Middle frontal gyrus (tissue), 1 donor: Measurements from ENCODE around the gene USH2A.

Experiments used
- DNase-seq: peaks from one replicate; pipeline ENCODE4 v3.0.0-alpha.2; 2015; ENCODE audit warnings: low spot score; ENCODE audit errors: extremely low spot score

The USH2A gene

DNA sequence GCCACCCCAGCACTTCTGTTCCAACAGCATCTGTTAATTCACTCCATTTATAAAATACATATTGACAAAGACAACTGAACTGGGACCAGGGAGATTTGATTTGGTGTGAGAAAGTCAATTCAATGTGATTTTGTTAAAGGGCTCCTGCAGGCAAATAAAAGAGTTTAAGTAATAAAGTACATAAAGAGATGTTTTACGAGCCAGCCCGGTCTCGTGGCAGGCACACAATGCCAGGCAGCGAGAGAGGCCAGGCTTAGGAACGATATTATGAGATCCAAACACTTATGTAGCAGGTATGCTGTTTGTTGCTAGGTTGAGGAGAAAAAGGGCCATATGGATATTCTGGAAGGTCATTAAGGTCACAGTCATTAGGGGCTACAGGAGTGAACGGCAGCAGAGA is 629.1 kb downstream of the USH2A start:
- no peak for DNase-seq

- no peak for DNase-seq
Measured at GRCh38 chr1:215793180-215793579, 630.1 kb downstream of the USH2A start.

DNA sequence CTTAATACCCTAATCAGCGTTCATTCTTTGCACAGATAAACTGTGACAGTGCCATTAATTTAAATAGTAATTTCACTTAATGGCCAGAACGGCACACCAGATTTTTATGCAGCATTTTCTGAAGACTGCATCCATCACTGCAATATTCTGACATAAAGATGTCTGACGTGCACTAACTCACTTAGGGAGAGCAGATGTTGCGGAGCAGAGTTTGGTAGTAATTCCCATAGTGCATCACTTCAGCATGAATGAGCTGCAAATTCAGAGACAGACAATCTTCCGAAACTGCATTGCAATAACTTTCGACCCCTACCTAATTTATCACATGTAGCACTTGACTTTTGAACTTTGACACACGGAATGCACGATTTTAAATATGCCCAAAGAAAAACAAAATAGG is 630.8 kb downstream of the USH2A start:
- no peak for DNase-seq

DNA sequence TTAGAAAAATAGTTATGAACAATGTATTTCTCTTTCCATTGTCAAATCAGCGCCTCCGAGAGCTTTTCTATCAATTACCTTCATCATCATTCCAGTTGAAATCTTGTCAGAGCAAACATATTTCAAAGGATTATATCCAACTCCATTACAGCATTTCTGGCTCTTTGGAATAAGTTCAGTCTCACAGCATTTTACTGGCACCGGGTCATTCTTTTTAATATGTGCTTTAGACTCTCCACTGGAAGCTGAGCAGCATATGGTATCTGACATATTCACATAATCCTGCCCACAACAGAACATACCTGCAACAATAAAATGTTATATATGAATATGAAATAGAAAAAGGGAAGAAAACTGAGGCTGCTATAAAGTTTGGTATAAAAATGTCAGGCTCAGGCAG is 633.3 kb downstream of the USH2A start:
- no peak for DNase-seq

GRCh38 chr1:215786997-215787396 is 636.3 kb downstream of the USH2A start:
- DNase-seq, result no peak

- DNase-seq, result no peak
Measured at GRCh38 chr1:215780641-215781040, 642.6 kb downstream of the USH2A start.

- no peak for DNase-seq
Measured at GRCh38 chr1:215780139-215780538, 643.1 kb downstream of the USH2A start.

GRCh38 chr1:215779729-215780128 is 643.5 kb downstream of the USH2A start:
- no peak for DNase-seq

- DNase-seq, result no peak
Measured at GRCh38 chr1:215777370-215777925, 645.8 kb downstream of the USH2A start.

GRCh38 chr1:215776336-215776735 is 646.9 kb downstream of the USH2A start:
- no peak for DNase-seq

DNA sequence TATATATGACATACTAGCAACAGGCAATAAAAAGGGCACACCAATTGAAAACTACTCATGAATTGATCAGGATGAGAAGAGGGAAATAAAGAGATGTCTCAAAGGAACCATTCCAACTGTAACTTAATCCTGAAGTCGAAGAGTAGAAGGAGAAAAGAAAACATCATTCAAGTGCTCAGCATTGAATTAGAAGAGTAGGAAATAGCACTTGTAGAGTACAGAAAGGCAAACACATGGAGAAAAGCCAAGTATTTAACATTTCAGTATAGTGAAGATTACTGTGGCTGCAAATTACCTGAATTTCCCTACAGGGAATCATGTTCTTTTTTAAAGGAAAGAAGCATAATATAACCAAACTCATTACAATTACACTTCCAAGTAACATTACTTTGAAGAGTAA is 651.1 kb downstream of the USH2A start:
- no peak for DNase-seq

DNA sequence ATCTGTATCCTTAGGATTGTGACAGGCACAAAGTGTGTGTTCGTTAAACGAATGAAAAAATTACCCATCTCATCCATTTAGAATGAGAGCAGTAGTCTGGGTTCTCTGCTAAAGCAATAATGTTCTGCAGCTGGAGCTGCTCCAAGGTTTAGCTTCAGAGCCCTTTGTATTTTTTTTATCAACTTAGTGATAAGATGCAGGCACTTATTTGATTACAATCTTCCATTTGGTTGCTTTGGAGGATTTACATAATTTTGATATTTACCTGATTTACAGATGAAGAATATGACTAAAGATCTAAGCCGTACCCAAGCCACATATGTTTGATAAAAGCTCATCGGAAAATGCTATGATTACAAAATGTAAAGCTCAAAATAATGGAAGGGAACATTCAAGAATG is 654.9 kb downstream of the USH2A start:
- no peak for DNase-seq

DNA sequence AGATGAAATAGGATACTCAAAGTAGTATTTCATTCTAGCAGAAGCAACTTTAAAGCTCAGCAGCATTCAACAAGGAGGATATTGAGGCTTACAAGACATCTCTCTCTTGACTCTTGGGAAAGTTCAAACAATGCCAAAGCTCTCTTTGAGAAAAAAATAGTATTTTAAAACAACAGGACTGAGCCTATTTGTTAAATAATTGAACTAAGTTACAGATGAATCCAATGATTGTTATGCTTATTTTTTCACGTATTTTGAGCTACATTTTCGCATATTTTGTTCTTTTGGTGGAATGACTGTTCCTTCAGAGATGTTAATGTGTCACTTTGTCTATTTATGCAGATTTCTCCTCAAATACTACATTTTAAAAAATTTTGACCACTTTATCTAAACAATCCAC is 655.5 kb downstream of the USH2A start:
- no peak for DNase-seq

DNA sequence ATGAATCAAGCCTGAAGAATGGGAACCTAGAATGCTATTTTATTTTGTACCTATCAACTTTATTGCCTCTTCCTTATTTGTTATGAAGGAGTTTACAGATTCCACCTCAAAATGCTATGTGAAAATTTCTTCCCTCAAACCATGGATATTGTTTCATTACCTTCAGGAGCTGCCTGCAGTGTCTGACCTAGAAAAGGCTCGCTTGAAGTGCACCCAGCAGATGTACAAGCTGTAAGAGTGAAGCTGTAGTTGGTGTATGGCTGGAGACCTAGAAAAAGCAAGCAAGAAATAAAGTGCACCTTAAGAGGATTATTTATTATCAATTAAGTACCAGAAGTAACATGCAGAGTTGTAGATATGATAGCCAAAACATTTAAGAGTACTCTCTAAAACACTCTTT is 656.7 kb downstream of the USH2A start:
- no peak for DNase-seq

- DNase-seq, result no peak
Measured at GRCh38 chr1:215765833-215766232, 657.4 kb downstream of the USH2A start.

- no peak for DNase-seq
Measured at GRCh38 chr1:215761446-215761845, 661.8 kb downstream of the USH2A start.

- no peak for DNase-seq
Measured at GRCh38 chr1:215754112-215754511, 669.1 kb downstream of the USH2A start.

DNA sequence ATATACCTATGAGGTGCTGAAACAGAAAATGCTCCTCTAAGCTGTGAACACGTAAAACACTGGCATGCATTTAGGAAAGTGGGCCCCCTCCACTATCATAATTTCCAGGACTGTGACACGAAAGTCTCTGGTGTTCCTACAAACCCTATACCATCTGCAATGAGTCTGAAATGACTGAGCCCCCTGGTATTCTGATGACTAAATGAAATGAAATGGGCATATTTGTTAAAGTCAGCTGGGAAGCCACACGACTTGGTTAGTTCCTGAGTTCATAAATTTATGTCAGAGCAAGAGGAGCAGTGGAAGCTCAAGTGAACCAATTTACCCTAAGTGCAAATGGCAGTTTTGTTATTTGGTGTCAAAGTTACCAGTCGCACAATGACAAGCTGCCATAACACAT is 673.8 kb downstream of the USH2A start:
- no peak for DNase-seq

GRCh38 chr1:215748431-215748830 is 674.8 kb downstream of the USH2A start:
- DNase-seq, result no peak

GRCh38 chr1:215744419-215744818 is 678.8 kb downstream of the USH2A start:
- DNase-seq, result no peak

DNA sequence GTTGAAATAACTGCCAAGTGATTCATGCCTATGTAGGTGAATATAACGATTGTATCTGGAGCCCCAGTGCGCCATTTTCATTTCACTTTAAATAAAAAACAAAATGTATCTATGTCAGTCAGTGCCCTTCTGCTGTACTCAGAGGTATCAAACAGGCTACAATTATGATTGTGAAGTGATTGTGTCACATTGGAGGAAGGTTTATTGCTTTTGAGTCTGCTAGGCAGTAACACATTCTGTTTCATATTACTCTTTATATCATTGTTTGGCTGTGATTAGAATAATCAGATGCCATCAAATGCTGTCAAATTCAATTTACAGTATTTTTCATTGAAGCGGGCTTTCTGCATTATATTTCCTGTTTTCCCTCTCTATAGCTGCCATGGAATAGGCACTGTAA is 684.2 kb downstream of the USH2A start:
- no peak for DNase-seq

- no peak for DNase-seq
Measured at GRCh38 chr1:215731699-215732098, 691.5 kb downstream of the USH2A start.

DNA sequence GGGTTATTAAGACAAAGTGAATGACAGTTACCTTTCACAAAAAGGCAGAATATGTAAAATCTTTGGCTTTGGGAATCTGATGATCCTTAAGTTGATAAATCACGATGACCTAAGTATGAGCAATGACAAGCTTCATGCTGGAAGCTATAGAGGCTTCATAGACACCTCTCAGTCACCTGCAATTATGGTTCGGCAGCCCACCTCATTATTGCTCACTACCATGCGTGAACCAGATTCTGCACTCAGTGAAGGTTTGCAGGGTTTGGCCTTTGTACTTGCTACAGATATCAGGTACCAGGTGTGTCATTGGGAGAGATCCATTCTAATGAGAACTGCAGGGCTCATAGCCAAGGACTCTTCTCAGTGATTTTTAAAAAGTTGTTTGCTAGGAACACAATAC is 692.6 kb downstream of the USH2A start:
- no peak for DNase-seq

DNA sequence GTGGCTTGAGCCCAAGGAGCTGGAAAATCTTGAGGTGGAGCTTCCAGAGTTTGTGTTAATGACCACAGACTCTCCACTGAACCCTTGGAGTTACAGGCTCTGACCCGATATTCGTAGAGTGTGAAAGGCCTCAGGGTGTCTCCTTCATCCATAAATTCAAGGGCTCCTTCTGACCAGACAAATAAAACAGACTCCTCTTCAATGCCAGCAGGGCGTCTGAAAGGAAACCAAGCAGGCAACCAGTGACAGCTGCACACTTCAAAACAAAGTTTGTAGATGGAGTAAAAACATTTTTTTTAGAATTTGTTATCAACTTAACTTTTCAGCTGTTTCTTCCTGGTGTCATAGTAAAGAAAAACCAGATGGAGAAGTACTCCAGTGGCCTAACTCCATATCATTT is 695.1 kb downstream of the USH2A start:
- no peak for DNase-seq
